ENCODE results near the gene ANAPC16.
"Not testable (repeated sequence)": the region's sequence is repeated elsewhere in the genome, so short reads cannot be mapped to it uniquely, and the experiment has no call there.

Gene ANAPC16

DNA sequence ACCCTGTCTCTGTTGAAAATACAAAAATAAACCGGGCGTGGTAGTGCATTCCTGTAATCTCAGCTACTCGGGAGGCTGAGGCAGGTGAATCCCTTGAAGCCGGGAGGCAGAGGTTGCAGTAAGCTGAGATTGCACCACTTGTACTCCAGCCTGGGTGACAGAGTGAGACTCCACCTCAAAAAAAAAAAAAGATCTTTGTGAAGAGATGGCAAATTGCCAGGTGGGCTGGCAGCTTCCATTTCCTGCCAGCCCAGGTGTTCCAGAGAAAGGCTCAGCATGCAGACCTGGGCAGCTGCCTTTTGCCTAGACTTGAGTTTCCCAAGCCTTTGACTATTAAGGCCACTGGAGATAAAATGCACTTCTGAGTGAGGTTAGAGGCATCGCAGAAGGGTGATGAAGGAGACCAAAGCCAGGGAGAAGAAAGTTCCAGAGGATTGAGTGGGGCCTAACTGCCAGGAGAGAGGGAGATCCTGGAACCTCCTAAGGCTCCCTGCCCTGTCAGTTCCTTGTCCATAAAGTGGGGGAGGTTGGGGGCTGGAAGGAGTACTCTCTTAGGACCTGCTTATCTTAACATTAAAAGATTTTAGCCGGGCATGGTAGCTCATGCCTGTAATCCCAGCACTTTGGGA is 47.9 kb downstream of the ANAPC16 start:
- DNase-seq (ENCODE audit: low read depth, low spot score): no peak

DNA sequence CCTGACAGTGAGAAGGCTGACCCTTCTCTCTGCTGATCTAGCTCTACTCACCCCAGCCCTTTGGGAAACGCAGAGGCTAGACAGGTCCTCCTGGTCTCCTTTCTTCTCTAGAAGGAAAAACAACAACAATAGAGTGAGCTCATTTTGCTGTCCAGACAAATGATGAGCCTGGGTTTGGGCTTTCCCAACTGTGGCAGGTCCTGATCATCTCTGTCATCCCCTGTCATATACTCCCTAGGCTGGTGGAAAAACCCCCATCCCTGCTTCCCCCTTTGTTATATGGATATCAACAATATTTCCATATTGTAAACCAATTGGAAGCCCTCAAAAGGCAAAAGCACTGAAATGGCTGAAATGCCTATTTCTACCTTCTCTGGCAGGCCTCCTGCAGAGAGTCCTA is 48.7 kb downstream of the ANAPC16 start:
- DNase-seq (ENCODE audit: low read depth, low spot score): no peak

DNA sequence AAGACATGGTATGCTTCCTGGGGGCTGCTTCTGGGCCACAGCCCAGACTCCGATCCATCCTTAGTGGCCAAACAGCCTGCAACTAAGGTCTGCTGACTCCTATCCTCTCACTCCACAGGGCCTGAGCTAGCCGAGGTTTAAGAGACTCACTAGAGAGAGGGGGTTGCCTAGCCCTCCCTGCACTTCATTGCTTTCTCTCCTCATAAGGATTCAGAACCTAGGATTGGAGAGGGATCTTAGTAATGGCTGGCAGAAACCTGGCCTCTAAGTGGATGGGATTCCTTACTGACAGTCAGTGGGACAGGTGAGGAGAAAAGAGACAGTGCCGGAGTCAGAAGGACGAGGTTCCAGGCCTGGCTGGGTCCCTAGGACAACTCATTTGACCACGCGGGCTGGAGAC is 49.7 kb downstream of the ANAPC16 start:
- DNase-seq (ENCODE audit: low read depth, low spot score): no peak

DNA sequence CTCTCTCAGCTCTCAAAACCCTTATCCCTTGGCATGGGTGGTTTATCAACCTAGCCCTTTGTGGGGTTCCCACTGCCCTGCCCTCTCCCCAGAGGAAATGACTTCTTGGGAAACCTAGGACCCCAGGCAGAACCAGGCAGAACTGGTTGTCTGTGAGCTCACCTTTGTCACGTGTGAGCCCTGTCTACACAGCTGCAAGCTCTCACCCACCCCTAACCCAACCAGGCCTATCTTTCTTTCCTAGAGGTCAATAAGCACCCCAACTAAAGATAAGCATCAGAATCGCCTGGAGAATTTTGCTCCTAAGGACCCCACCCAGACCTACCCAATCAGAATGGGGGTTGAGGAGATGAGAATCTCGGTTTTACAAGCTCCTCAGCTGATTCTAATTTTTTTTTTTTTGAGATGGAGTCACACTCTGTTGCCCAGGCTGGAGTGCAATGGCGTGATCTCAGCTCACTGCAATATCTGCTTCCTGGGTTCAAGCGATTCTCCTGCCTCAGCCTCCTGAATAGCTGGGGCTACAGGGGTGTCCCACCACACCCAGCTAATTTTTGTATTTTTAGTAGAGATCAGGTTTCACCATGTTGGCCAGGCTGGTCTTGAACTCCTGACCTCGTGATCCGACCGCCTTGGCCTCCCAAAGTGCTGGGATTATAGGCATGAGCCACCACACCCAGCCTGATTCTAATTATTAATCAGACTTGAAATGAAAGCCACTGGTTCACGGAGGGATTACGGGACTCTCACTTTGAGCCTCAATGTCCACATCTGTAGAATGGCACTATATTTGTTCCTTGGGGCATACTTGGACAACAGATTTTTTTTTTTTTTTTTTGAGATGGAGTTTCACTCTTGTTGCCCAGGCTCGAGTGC is 50.4 kb downstream of the ANAPC16 start:
- DNase-seq (ENCODE audit: low read depth, low spot score): no peak

DNA sequence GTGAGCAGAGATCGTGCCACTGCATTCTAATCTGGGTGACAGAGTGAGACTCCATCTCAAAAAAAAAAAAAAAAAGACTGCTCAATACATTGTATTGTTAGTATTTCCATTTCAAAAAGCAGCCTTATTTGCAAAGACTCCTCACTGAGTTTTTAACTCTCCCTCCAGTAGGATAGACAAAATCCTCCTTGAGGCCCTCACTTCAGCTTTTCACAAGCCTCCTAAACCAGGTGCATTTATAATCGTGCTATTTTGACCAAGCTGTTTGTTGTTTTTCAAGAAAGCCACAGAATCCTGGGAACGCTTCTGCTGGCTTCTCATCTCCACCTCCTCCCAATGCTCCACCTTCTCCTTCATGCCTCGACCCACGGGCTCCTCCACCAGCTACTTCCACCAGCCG is 51.6 kb downstream of the ANAPC16 start:
- DNase-seq (ENCODE audit: low read depth, low spot score): no peak

DNA sequence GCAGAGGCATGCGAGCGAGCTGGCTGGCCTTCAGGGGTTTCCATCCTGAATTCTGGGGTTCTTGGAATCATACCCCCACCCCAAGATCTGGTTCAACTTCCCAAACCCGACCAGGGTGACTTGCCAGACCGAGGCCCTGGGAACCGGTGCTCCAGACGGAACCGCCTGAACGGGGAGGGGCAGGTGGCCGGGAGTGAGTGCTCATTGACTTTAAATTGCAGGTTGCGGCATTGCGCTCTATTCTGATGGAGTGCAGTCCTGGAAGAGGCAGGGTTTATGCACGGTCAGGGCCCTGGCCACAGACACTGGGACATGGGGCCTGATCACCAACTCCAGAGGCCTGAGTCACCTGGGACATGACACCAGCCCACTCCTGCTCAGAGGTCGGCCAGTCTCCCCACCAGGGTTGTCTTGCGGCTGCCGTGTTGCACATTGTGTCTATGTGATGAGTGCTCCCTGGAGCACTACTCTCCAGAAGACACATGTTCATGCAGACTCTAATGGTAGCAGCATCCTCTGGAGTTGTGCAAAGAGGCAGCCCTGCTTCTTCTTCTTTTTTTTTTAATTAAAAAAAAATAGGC is 52.1 kb downstream of the ANAPC16 start:
- no peak for DNase-seq (ENCODE audit: low read depth, low spot score)

DNA sequence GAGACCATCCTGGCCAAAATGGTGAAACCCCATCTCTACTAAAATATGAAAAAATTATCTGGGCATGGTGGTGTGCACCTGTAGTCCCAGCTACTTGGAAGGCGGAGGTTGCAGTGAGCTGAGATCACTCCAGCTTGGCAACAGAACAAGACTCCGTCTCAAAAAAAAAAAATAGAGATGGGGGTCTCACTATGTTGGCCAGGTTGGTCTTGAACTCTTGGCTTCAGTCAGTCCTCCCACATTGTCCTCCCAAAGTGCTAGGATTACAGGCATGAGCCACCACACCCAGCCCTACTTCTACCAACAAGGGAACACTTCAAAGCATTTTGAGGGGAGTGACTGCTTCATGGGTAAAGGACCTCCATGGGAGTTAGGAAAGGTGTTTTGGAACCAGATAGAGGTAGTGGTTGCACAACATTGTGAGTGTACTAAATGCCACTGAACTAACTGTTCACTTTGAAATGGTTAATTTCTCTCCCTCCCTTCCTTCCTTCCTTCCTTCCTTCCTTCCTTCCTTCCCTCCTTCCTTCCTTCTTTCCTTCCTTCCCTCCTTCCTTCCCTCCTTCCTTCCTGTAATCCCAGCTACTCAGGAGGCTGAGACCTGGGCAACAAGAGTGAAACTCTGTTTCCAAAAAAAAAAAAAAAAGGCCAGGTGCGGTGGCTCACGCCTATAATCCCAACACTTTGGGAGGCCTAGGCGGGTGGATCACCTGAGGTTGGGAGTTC is 52.8 kb downstream of the ANAPC16 start:
- not testable (repeated sequence) for DNase-seq (ENCODE audit: low read depth, low spot score)

DNA sequence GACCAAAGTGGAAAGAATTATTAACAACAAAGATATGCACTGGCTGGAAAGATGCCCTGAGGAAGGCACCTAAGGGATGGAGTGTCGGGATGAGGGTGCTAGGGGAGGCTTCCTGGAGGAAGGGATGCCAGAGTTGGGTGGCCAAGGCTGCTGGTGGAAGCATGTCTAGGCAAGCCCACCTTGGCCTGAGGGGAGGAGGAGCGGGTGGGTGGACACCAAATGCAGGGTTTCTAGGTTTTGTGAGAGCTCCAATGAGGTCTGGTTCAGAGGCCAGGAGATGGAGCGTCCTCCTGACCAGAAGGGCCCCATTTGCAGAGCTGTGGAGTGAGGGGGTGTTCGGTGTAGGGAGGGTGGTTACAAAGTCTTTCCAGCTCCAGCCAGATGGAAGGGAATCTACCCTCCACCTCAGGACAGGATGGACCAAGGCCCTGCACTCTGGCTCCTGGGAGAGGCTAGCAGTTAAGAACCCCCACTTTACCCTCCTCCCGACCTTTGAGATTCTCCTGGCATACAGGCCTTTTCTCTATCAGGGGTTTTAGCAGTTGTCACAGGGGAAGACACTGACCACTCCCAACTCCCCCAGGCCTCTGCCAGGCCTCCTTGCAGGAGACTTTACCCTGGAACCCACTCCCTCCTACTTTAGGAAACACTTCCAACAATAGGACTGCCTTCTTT is 54.9 kb downstream of the ANAPC16 start:
- no peak for DNase-seq (ENCODE audit: low read depth, low spot score)

DNA sequence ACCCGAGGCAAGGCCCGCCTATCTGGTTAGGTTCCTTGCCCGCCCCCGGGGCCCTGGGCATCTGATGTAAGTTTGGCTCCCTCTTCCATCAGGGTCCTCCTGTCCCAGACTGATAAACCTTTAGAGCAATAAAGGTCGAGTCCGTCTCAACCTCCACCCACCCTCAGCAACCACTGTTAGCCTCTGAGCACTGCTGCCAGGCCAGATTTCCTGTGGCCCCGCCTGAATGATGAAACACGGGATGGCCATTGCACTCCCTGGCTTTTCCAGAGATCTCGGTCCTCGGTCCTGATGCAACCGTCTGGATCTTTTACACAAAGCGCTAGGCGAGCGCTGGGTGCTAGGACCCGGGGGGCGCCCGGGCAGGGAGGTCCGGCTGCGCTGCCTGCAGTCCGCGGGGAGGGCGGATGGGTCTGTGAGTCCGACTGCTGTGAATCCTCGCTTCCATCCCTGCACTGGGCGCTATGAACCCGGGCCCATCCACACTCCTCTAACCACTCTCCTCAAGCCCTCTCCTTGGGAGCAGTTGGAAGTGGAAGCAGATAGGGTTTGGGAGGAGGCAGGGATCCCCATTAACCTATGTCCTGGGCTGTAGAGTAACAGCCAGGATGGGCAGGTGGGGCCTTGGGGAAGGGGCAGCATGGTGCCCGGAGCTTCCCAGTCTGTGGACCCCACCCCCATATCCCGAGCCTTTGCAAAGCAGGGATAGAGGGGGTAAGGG is 57.0 kb downstream of the ANAPC16 start:
- DNase-seq (ENCODE audit: low read depth, low spot score): no peak

DNA sequence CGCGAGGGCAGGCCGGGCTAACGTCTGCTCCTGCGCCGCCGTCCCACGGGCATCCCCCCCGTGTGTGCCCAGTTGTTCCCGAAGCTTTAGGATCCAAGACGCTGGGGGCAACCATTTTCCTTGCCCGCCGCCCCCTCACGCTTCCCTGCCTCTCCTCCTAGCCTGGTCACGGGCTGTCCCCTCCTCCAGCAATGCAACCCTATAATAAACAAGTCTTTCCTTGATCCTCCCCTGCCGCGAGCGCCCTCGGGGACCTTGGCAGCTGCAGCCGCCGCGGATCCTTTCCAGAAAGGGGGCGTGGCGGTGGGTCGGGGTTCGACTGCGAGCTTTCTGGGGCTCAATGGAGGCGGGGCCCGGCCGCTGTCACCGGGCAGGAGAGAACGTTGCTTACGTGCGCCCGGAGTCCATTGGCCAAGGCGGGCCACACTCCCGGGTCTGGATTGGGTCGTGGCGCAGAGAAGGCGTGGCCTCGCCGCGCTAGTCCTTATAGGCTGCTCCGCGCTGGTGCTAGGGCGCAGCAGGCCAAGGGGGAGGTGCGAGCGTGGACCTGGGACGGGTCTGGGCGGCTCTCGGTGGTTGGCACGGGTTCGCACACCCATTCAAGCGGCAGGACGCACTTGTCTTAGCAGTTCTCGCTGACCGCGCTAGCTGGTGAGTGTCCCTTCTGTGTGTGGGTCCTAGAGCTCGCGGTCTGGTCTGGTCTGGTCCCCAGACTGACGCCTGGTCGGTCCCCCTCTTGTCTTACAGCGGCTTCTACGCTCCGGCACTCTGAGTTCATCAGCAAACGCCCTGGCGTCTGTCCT is 57.8 kb downstream of the ANAPC16 start, which contains the start of gene DDIT4:
Gene DDIT4, plus strand, starts transcription at position 515 of the 803 bp plus-strand sequence. CDS start 293 bp downstream, outside the sequence.
- peak; percentile 93 for DNase-seq (ENCODE audit: low read depth, low spot score)

DNA sequence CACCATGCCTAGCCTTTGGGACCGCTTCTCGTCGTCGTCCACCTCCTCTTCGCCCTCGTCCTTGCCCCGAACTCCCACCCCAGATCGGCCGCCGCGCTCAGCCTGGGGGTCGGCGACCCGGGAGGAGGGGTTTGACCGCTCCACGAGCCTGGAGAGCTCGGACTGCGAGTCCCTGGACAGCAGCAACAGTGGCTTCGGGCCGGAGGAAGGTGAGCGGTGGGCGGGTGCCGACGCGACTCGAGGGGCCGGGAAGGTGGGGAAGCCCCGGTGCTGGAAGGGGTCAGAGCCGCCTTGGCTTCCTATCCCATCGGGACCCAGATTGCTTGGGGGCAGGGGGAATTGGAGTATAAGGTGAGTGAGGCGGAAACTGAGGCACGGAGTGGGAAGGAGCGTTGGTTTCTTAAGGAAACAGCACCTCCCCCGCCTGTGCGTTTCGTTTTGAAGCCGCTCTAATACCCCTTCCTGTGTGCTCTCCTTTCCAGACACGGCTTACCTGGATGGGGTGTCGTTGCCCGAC is 58.5 kb downstream of the ANAPC16 start:
- DNase-seq (ENCODE audit: low read depth, low spot score): no peak

DNA sequence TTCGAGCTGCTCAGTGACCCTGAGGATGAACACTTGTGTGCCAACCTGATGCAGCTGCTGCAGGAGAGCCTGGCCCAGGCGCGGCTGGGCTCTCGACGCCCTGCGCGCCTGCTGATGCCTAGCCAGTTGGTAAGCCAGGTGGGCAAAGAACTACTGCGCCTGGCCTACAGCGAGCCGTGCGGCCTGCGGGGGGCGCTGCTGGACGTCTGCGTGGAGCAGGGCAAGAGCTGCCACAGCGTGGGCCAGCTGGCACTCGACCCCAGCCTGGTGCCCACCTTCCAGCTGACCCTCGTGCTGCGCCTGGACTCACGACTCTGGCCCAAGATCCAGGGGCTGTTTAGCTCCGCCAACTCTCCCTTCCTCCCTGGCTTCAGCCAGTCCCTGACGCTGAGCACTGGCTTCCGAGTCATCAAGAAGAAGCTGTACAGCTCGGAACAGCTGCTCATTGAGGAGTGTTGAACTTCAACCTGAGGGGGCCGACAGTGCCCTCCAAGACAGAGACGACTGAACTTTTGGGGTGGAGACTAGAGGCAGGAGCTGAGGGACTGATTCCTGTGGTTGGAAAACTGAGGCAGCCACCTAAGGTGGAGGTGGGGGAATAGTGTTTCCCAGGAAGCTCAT is 59.0 kb downstream of the ANAPC16 start:
- DNase-seq (ENCODE audit: low read depth, low spot score): no peak

DNA sequence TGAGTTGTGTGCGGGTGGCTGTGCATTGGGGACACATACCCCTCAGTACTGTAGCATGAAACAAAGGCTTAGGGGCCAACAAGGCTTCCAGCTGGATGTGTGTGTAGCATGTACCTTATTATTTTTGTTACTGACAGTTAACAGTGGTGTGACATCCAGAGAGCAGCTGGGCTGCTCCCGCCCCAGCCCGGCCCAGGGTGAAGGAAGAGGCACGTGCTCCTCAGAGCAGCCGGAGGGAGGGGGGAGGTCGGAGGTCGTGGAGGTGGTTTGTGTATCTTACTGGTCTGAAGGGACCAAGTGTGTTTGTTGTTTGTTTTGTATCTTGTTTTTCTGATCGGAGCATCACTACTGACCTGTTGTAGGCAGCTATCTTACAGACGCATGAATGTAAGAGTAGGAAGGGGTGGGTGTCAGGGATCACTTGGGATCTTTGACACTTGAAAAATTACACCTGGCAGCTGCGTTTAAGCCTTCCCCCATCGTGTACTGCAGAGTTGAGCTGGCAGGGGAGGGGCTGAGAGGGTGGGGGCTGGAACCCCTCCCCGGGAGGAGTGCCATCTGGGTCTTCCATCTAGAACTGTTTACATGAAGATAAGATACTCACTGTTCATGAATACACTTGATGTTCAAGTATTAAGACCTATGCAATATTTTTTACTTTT is 59.7 kb downstream of the ANAPC16 start:
- no peak for DNase-seq (ENCODE audit: low read depth, low spot score)

DNA sequence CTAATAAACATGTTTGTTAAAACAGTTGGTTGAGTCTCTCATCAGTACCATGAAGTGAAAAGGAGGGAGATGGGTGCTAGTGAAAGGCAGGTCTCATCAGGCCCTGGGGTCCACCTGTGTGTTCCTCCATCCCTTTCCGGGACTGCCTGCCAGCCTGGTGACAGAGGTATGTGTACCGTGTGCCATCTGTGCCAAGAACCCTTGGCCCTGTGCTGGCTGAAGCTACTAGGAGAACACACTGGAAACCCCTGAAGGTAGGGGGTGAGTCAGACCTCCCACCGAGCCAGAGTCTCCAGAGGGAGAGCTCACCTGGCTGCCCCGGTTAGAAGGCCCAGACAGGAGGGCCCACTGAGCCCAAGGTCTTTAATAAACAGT is 60.2 kb downstream of the ANAPC16 start:
- DNase-seq (ENCODE audit: low read depth, low spot score): no peak

DNA sequence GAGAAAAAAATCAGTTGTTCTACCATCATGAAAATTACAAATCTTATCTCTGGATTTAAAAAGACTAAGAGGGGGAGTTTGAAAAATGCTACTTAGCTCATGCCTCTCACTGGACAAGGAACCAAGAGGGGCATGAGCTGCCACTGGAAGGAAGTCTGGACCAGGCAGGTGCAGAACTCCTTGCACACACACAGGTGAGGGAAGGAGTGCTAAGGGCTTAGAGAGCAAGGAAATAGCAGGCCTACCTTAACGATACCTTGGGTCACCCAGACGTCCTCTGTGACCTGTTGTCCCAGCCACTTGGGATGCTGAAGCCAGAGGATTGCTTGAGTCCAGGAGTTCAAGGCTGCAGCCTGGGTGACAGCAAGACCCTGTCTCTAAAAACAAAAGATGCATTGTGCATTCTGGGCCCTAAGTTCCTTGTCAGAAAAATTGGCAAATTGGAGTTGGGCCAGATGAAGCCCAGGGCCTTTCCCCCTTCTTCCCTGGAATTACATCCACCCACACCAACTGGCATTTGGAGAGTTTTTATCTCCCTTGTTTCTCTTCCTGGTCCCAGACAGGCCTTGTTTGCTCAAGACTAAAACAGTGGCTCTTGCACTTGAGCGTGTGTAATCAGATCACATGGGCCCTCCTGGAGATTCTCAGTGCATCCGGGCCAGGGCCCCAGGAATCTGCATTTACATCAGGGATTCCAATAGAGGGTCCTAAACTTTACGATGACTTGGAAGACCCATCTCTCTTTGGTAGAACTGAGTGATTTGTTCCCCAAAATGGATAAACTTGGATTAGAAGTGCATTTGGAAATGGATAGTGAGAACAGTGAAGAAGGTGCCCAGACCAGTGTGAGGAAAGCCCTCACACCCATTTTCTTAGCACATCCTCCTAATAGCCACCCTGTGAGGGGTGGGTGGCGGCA is 60.9 kb downstream of the ANAPC16 start:
- DNase-seq (ENCODE audit: low read depth, low spot score): no peak

DNA sequence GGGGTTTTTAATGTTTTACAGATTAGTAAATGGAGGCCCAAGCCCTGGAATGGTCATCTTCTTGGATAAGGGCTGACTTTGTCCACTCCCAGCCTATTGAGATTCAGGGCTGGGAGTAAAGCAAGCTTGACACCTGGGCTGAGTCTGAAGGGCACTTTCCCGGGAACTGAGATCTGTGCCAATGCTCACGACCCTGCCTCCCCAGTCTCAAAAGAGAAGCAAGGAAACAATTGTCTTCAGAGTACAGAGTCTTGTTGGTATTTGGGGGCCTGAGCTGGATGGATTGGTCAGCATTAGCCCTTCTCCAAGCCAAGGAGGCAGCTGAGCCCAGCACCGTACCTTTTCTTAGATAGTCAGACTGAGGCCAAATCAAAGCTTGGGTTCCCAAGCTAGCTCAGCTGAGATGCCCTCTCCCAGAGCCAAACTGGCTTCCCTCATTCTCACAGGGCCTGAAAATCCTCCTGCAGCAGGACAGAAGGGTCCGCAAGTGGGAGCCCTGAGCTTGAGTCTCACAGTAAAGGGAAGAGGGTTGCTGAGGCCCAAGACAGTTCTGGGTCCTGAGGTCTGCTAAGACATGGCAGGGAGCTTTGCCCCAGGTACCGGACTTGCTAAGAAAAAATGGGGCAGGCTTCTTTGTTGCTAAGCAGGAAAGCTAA is 61.7 kb downstream of the ANAPC16 start:
- no peak for DNase-seq (ENCODE audit: low read depth, low spot score)

DNA sequence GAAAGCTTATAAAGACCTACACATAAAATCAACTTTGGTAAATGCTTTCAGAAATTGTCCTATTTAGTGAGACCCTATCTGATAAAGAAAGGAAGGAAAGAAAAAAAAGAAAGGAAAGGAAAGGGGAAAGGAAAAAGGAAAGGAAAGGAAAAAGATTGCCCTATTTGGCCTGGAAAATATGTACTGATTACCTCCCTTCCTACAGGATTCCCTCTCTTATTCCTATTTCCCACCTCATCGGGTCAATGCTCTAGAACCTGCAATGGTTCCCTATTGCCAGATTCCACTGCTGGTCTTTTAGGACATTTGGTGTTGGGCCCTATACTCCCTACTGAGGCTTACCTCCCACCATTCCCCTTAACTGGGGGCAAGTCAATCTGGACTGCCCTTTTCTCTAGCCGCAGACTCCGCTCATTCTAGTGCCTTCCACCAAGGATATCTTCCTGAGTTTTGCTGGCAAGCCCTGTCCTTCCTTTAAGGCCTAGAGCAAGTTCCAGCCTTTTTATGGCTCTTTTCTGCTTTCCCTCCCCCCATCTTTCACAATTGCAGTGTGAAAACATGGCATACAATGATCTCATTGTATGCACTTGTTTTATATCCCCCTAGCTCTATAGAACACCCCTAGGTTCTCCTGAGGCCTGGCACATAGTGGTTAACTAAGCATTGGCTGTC is 62.3 kb downstream of the ANAPC16 start:
- no peak for DNase-seq (ENCODE audit: low read depth, low spot score)
